Dermis microvascular lymphatic vessel endothelial cell (primary cell): Measurements from ENCODE around the gene MAP1S. TPM values are rescaled to one million over a fixed set of nuclear protein-coding genes. Genes with fewer than 3 reads are reported as not detected.
A peak's percentile ranks its signal among the peaks of the same experiment; 100 is the strongest.
"Not testable (repeated sequence)": the region's sequence is repeated elsewhere in the genome, so short reads cannot be mapped to it uniquely, and the experiment has no call there.

Experiments
- DNase-seq, 2 donors: peaks; one replicate each; pipeline versions ENCODE4 v3.0.0 to v3.0.0-alpha.2; 2010; ENCODE audit warnings: low read depth in 2 of 2
- total RNA-seq: library from RNA; depleted of rRNA; stranded (reverse); fragments of >200 nt; gene quantifications from 2 replicates; pipeline ENCODE4 v1.2.1, GENCODE V29; 2014

The MAP1S gene
- total RNA-seq, 1 donor from 2014 or later = 27.5 TPM

DNA sequence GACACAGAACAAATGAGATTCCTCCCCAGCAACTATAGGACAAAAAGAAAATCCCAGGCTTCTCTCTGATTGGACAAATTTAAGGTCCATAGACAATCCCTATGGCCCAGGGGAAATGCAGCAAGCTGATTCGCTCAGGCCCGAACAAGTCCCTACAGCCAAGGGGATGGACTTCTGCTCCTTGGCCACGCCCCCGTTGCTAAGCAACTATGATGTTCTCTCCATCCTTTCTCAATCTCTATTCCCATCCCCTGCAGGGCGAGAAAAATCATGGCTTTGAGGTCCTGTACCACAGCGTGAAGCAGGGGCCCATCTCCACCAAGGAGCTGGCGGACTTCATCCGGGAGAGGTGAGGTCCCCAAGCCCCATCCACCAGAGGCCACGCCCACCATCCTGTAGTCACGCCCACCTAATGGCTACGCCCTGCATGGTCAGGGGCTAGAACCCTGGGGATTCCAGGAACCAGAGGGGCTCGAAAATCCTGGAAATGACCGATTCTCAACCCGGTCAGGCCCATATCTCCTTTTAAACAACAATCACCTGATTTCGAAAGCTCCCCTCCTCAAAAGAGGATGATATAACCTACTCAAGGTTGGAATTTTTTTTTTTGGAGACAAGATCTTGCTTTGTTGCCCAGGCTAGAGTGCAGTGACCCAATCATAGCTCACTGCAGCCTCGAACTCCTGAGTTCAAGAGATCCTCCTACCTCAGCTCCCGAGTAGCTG is 43.4 kb downstream of the MAP1S start:
- peak in 1 of 2 donors; percentile 64 for DNase-seq

DNA sequence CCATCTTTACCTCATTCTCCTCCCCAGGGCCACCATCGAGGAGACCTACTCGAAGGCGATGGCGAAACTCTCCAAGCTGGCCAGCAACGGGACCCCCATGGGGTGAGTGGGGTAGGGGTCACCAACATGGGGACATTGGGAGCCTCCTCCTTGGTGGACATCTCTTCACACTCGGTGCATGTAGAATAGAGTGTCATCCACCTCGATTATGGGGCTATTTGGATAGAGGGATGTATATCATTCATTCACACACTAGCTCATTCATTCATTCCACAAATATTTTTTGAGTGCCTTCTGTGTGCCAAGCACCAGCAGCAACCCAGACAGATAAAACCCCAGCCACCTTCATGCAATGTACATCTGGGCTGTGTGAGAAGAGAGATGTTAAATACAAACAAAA is 45.1 kb downstream of the MAP1S start:
- no peak for DNase-seq

DNA sequence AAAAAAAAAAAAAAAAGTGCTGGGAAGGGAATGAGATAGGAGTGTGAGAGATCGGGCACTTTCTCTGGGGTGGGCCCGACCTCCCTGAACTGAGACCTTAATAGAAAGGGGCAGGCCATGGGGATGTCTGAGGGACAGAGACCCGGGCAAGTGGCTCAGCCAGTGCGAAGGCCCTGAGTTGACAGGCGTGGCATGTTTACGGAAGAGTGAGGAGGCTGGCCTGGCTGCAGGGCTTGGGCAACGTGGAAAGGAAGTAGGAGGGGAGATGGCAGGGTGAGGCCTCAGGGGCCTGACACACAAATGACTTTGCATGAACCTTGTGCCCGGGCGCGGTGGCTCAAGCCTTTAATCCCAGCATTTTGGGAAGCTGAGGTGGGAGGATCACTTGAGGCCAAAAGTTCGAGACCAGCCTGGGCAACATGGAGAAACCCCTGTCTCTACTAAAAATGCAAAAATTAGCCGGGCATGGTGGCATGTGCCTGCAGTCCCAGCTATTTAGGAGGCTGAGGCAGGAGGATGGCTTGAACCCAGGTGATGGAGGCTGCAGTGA is 45.9 kb downstream of the MAP1S start:
- DNase-seq = peak in 1 of 2 donors; percentile 33

DNA sequence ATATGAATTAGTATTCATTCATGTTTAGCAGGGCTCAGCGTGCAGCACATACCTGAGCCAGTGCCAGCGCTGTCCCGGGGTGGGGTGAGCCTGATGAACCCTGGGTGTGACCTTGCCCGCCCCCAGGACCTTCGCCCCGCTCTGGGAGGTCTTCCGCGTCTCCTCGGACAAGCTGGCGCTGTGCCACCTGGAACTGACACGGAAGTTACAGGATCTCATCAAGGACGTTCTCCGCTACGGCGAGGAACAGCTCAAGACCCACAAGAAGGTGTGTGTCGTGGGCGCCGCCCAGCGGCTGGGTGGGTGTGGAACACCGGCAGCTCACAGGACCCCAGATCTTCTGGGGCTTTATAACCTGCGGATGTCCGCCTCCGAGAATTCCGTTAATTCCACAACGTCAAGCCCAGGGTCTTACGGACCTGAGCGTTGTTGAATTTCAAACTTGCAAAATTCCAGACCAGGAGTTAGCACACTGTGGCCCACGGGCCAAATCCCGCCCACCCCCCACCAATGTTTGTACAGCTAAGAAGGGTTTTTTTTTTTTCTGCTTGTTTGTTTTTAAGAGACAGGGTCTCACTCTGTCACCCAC is 47.4 kb downstream of the MAP1S start:
- DNase-seq = peak; percentile 49 to 81

DNA sequence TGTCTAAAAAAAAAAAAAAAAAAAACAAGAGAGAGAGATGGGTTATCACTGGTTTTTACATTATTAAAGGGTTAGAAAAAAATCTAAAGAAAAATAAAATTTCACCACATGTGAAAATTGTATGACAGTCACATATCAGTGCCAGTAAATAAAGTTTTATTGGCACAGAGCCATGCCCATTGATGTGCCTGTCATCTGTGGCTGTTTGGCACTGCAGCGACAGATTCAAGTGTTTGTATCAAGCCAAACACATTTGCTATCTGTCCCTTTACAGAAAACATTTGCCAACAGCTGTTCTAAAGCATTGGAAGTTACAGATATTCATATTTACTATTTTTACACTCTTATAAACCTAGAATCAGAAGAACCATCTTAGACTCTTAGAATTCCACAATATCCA is 48.3 kb downstream of the MAP1S start:
- no peak for DNase-seq

DNA sequence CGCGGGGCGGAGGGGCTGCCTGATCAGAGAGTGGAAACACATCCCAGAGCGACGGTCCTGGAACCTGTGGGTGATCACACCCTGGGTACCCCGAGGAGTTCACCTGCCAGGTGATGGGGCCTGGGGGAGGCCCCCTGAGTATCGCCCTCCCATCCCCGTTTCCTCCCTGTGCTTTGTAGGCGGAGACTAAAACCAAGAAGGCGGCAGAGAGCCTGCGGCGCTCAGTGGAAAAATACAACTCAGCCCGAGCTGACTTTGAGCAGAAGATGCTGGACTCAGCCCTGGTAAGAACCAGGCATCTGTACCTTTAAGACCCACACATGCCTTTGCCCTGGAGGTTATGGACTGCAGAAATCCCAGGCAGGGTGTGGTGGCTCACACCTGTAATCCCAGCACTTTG is 51.3 kb downstream of the MAP1S start:
- DNase-seq = no peak

DNA sequence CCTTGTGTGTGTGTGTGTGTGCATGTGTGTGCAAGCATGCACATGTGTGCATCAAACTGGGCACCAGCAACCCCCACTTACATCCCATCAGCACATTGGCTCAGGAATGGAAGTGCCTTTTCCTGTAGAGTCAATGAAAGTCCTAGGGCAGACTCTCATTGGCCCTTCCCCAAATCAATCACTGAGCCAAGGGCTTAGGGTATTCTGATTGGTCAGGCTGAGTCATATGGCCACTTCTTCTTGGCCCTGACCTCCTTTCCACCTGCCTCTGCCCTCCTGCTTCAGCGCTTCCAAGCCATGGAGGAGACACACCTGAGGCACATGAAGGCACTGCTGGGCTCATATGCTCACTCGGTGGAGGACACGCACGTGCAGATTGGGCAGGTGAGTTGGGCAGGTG is 52.9 kb downstream of the MAP1S start:
- DNase-seq = peak in 1 of 2 donors; percentile 21

DNA sequence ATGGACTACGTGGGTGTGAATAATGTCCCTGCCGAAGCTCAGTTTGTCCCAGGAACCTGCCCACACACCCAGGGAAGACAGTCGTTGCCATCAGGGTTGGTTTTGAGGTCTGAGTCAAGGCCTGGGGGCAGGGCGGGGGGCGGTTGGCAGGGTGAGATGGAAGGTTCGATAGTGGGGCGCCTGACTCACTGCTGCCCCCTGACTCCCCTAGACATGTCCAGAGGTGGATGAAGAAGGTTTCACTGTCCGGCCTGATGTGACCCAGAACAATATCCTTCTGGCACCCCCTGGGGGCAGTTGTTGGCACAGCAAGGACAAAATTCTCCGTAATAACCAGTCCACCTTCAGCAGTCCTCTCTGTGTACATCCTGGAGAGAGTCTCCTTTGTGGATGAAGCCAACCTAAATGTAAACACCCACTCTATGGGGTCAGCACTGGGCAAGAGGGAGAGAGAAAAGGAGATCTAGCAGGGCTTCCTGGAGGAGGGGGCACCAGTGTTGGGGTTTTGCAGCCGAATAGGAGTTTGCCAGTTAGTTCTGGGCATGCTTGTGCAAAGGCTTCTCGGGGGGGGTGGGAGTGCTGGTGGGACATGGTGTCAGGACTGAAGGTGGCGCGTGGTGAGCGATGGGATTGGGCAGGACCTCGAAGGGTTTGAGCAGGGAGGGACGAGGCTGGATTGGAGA is 56.1 kb downstream of the MAP1S start:
- peak in 1 of 2 donors; percentile 38 for DNase-seq

DNA sequence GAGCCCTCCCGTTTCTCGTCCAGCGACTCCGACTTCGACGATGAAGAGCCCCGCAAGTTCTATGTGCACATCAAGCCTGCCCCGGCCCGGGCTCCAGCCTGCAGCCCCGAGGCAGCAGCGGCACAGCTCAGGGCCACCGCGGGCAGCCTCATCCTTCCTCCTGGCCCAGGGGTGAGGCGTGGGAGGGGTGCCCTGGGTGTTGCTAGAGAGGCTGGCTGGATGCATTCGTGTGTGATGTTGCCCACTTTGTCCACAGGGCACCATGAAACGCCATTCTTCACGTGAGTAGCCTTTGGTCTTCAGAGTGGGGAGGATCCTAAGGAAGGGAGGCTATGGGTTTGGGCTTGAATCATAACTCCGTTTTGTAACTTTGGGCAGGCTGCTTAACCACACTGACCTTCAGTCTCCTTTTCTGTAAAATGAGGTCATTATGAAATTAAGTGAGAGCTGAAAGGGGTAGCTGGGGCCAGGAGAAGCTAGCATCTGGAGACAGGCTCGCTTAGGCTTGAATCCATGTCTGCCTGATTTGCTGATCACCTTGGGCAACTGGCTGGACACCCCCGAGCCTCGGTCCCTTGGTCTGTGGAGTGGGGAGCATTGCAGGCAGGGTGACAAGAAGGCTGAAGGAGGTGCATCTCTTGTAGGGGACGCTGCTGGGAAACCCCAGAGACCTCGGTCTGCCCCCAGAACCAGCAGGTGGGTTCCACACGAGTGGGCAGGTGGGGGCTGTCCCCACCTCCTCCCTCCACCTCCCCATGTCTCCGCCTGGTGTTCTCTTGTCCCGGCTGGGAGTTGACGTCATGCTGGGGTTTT is 56.9 kb downstream of the MAP1S start:
- DNase-seq = no peak

DNA sequence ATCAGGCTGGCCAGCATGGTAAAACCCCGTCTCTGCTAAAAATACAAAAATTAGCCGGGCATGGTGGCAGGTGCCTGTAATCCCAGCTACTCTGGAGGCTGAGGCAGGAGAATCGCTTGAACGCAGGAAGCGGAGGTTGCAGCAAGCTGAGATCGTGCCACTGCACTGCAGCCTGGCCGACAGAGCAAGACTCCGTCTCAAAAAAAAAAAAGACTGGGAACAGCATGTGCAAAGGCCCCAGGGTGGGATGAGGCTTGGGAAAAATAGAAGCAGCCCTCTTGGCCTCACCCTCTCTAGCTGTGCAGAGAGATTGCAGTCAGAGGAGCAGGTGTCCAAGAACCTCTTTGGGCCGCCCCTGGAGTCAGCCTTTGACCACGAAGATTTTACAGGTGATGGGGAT is 58.6 kb downstream of the MAP1S start:
- DNase-seq = not testable (repeated sequence)

DNA sequence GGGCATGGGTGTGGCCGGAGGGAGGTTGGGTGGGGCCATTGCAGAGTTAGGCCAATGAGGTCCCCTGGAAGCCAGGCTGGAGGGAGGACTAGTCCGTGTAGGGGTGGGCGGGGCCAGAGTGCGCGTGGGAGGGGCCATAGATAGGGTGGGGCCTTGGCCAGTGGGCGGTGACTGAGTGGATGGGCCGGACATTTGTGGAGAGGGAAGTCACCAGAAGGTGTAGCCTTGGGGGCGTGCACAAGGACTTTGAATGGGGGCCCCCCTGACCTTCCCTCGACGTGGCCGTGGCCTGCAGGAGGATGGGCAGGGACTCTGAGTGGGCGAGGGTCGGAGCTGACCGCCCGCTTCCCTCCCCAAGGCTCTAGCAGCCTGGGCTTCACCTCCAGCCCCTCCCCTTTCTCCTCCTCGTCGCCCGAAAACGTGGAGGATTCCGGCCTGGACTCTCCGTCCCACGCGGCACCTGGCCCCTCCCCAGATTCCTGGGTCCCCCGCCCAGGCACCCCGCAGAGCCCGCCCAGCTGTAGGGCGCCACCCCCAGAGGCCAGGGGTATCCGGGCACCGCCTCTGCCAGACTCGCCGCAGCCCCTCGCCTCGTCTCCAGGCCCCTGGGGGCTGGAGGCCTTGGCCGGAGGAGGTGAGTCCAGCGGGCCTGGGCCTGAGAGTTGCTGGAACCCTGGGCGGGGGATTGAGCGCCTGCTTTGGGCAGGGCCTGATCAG is 59.1 kb downstream of the MAP1S start:
- DNase-seq = peak in 1 of 2 donors; percentile 61

DNA sequence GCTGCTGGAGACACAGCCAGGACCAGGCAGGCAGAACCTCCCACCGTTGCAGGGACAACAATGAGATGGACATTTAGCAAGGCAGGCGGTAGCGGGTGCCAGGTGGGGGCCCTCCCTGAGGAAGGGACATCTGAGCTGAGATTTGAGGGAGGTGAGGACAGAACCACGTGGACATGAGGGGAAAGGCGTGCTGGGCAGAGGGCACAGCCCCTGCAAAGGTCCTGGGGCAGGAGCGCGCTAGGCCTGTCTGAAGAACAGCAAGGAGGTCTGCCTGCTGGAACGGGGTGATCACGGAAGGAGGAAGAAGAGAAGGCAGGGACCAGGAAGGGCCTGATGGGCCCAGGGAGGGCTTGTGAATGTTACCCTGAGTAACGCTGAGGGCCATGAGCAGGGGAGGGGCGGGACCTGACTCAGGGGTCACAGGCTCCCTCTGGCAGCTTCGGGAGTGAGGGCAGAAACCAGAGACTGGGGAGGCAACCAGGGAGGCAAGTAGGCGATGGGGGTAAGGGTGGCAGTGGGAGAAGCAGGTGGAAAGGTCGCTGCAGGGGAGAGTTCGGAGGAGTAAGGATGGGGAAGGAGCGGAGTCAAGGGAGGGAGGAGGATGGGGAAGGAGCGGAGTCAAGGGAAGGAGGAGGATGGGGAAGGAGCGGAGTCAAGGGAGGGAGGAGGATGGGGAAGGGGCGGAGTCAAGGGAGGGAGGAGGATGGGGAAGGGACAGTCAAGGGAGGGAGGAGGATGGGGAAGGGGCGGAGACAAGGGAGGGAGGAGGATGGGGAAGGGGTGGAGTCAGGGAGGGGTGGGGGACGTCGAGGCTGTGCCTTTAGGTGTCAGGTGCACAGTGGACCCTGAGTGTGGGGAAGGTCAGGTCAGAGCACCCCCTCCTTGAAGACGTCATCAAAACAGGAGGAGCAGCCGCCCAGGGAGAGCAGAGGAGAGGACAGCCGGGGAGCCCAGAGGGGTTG is 60.0 kb downstream of the MAP1S start:
- peak in 1 of 2 donors; percentile 30 for DNase-seq

DNA sequence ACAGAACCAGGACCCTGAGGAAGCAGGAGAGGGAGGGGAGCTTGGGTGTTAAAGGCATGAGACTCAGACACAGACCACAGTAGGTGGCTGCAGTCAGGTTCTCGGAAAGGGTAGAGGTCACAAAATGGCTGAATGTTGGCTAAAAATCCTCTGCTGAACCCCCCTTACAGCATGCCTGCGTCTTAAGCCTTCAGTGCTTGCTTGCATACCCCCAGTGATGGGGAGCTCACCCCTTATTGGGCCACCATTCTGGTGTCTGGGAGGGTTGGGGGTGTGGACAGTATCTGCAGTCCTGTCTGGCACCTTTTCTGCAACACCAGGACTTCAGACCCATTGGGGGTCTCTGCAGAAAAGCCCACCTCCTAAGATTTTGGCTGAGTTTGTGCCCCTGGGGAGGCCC is 61.5 kb downstream of the MAP1S start:
- no peak for DNase-seq

DNA sequence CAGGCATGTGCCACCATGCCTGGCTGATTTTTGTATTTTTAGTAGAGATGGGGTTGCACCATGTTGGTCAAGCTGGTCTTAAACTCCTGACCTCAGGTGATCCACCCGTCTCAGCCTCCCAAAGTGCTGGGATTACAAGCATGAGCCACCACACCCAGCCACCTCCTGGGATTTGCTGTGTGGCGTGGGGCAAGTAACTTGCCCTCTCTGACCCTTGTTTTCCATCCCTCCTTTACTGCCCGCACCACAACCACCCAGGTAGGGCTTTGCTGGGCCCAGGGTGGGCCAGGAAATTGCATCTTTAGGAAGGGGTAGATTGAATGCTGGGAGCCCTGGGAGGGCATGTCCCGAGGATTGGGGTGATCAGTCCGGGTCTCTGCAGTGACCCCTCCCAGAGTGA is 64.4 kb downstream of the MAP1S start:
- not testable (repeated sequence) for DNase-seq

Other genes with a start within 250 kb of the MAP1S start
- gene SLC27A1, start 249.0 kb upstream of the MAP1S start, total RNA-seq = 13.2 and 22.4 TPM in 2 replicates
- 32.6 and 80.5 TPM in 2 replicates for gene PGLS, start 207.8 kb upstream of the MAP1S start, total RNA-seq
- gene COLGALT1, start 163.8 kb upstream of the MAP1S start, total RNA-seq = 57.9 and 60.7 TPM in 2 replicates
- 0.13 TPM in 2 replicates for gene UNC13A, start 31.1 kb upstream of the MAP1S start, total RNA-seq
- gene FCHO1, start 32.0 kb downstream of the MAP1S start, total RNA-seq = 0.63 and 0.90 TPM in 2 replicates
- gene B3GNT3, start 75.7 kb downstream of the MAP1S start, total RNA-seq = under 0.01 TPM in 2 replicates
- not detected in 2 replicates for gene INSL3, start 102.0 kb downstream of the MAP1S start, total RNA-seq
- 1.7 and 2.4 TPM in 2 replicates for gene JAK3, start 128.5 kb downstream of the MAP1S start, total RNA-seq
- 1,265 and 1,315 TPM in 2 replicates for gene RPL18A, start 140.4 kb downstream of the MAP1S start, total RNA-seq
- not detected in 2 replicates for gene SLC5A5, start 152.5 kb downstream of the MAP1S start, total RNA-seq
- gene CCDC124, start 213.5 kb downstream of the MAP1S start, total RNA-seq = 27.2 and 34.5 TPM in 2 replicates
- gene KCNN1, start 247.6 kb downstream of the MAP1S start, total RNA-seq = under 0.01 and 0.25 TPM in 2 replicates